ENCODE data around the gene TMEM151B. TPM values are rescaled to one million over a fixed set of nuclear protein-coding genes. Genes with fewer than 3 reads are reported as not detected.

The TMEM151B gene
- total and polyA plus RNA-seq, 10 of the 15 experiments (the other 5 are each of a cell fraction or from before 2014, with no cell fraction given) = 0.01 to 0.19 (median 0.05) TPM; not detected in 6

DNA sequence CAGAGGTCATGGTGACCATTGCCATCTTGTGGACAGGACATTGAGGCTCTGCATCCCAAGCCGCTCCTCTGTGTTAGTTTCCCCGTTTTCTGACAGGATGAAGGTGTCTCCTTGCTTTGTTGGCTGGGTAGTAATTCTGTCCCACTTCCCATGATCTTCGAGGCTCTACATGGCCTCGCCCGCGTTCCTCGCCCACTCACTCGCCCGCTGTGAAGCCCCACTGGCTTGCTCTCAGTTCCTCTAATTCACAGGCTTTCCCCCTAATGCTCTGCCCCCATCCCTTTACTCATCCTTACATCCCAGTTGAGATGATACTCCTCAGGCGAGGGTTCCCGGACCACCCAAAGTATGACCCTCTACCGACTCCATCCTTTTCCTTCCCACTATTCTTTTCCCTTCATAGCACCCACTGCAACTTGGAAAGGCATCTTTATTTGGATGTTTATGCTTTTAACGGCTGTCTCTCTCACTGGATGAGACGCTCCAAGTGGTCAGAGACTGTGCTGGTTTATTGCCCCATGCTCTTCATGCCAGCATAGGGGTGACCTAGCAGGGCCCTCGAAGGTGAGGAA lies 12.4 kb upstream of the TMEM151B start (continued):
- TF ChIP-seq CEBPB (IDR thresholded peaks at IDR 0.05; ENCODE audit: borderline replicate concordance in 1 of 2, low read depth in 2 of 2, low read length in 2 of 2) (no peak), BMI1 (IDR thresholded peaks at IDR 0.05; ENCODE audit: borderline replicate concordance) (peak; percentile 65; the same call in 1 of the 2 replicates), ZNF274 (IDR thresholded peaks at IDR 0.05; ENCODE audit: insufficient read depth, insufficient read length) (no peak), NFIC (IDR thresholded peaks at IDR 0.05; ENCODE audit: low read depth, low read length) (no peak), IRF4 (IDR thresholded peaks at IDR 0.05; ENCODE audit: low read depth, low read length) (peak; percentile 95), CBX3 (IDR thresholded peaks at IDR 0.05; ENCODE audit: borderline replicate concordance, low read depth) (no peak), JUNB (IDR thresholded peaks at IDR 0.05) (no peak), ESRRA (IDR thresholded peaks at IDR 0.05; ENCODE audit: low read length) (peak; percentile 76; the same call in 1 of the 2 replicates), POU2F2 (IDR thresholded peaks at IDR 0.05; ENCODE audit: borderline replicate concordance, low read depth, low read length) (peak; percentile 84), RUNX3 (IDR thresholded peaks at IDR 0.05; ENCODE audit: low read length) (no peak), SP1 (IDR thresholded peaks at IDR 0.05; ENCODE audit: low read depth, low read length) (peak; percentile 55), SIN3A (IDR thresholded peaks at IDR 0.05; ENCODE audit: low read depth, low read length) (no peak), STAT3 (IDR thresholded peaks at IDR 0.05; ENCODE audit: low read depth, low read length) (no peak), CBX5 (IDR thresholded peaks at IDR 0.05; ENCODE audit: low read depth) (no peak), SPI1 (IDR thresholded peaks at IDR 0.05; ENCODE audit: borderline replicate concordance, insufficient read depth, low read depth, low read length) (peak; percentile 96)
- TF ChIP-seq, protein P1, sequence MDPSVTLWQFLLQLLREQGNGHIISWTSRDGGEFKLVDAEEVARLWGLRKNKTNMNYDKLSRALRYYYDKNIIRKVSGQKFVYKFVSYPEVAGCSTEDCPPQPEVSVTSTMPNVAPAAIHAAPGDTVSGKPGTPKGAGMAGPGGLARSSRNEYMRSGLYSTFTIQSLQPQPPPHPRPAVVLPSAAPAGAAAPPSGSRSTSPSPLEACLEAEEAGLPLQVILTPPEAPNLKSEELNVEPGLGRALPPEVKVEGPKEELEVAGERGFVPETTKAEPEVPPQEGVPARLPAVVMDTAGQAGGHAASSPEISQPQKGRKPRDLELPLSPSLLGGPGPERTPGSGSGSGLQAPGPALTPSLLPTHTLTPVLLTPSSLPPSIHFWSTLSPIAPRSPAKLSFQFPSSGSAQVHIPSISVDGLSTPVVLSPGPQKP (IDR thresholded peaks at IDR 0.05; ENCODE audit: low read depth, low read length) = no peak
- TF ChIP-seq, protein P2, sequence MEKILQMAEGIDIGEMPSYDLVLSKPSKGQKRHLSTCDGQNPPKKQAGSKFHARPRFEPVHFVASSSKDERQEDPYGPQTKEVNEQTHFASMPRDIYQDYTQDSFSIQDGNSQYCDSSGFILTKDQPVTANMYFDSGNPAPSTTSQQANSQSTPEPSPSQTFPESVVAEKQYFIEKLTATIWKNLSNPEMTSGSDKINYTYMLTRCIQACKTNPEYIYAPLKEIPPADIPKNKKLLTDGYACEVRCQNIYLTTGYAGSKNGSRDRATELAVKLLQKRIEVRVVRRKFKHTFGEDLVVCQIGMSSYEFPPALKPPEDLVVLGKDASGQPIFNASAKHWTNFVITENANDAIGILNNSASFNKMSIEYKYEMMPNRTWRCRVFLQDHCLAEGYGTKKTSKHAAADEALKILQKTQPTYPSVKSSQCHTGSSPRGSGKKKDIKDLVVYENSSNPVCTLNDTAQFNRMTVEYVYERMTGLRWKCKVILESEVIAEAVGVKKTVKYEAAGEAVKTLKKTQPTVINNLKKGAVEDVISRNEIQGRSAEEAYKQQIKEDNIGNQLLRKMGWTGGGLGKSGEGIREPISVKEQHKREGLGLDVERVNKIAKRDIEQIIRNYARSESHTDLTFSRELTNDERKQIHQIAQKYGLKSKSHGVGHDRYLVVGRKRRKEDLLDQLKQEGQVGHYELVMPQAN (conservative IDR thresholded peaks at IDR 0.05) = no peak
- TF ChIP-seq, protein P3, sequence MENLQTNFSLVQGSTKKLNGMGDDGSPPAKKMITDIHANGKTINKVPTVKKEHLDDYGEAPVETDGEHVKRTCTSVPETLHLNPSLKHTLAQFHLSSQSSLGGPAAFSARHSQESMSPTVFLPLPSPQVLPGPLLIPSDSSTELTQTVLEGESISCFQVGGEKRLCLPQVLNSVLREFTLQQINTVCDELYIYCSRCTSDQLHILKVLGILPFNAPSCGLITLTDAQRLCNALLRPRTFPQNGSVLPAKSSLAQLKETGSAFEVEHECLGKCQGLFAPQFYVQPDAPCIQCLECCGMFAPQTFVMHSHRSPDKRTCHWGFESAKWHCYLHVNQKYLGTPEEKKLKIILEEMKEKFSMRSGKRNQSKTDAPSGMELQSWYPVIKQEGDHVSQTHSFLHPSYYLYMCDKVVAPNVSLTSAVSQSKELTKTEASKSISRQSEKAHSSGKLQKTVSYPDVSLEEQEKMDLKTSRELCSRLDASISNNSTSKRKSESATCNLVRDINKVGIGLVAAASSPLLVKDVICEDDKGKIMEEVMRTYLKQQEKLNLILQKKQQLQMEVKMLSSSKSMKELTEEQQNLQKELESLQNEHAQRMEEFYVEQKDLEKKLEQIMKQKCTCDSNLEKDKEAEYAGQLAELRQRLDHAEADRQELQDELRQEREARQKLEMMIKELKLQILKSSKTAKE (IDR thresholded peaks at IDR 0.05; ENCODE audit: low read depth, poor library complexity, severe bottlenecking) = peak; percentile 39
- TF ChIP-seq, protein P4, sequence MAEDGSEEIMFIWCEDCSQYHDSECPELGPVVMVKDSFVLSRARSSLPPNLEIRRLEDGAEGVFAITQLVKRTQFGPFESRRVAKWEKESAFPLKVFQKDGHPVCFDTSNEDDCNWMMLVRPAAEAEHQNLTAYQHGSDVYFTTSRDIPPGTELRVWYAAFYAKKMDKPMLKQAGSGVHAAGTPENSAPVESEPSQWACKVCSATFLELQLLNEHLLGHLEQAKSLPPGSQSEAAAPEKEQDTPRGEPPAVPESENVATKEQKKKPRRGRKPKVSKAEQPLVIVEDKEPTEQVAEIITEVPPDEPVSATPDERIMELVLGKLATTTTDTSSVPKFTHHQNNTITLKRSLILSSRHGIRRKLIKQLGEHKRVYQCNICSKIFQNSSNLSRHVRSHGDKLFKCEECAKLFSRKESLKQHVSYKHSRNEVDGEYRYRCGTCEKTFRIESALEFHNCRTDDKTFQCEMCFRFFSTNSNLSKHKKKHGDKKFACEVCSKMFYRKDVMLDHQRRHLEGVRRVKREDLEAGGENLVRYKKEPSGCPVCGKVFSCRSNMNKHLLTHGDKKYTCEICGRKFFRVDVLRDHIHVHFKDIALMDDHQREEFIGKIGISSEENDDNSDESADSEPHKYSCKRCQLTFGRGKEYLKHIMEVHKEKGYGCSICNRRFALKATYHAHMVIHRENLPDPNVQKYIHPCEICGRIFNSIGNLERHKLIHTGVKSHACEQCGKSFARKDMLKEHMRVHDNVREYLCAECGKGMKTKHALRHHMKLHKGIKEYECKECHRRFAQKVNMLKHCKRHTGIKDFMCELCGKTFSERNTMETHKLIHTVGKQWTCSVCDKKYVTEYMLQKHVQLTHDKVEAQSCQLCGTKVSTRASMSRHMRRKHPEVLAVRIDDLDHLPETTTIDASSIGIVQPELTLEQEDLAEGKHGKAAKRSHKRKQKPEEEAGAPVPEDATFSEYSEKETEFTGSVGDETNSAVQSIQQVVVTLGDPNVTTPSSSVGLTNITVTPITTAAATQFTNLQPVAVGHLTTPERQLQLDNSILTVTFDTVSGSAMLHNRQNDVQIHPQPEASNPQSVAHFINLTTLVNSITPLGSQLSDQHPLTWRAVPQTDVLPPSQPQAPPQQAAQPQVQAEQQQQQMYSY (CRISPR knock-in tag; IDR thresholded peaks at IDR 0.05) = no peak
- TF ChIP-seq, protein P5, sequence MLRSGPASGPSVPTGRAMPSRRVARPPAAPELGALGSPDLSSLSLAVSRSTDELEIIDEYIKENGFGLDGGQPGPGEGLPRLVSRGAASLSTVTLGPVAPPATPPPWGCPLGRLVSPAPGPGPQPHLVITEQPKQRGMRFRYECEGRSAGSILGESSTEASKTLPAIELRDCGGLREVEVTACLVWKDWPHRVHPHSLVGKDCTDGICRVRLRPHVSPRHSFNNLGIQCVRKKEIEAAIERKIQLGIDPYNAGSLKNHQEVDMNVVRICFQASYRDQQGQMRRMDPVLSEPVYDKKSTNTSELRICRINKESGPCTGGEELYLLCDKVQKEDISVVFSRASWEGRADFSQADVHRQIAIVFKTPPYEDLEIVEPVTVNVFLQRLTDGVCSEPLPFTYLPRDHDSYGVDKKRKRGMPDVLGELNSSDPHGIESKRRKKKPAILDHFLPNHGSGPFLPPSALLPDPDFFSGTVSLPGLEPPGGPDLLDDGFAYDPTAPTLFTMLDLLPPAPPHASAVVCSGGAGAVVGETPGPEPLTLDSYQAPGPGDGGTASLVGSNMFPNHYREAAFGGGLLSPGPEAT (IDR thresholded peaks at IDR 0.05; ENCODE audit: low read depth) = peak; percentile 94

Data from GM12878 (cell line).